Stimulated activated effector memory CD8-positive, alpha-beta T cell treated with anti-CD3 and anti-CD28 coated beads, Interleukin-12 subunit alpha, Interleukin-12 subunit beta, amount 100 ng/mL, for 72 hours (primary cell): ENCODE data around the gene TNFRSF13B.
A peak's percentile ranks its signal among the peaks of the same experiment; 100 is the strongest.
"Not testable (repeated sequence)": the region's sequence is repeated elsewhere in the genome, so short reads cannot be mapped to it uniquely, and the experiment has no call there.

Experiments
- ATAC-seq: fragments of 150-1000 bp; cut with Tn5 transposase; 2 replicates; pipeline ENCODE4 v1.10.0; 2021
- DNase-seq, 2 donors: peaks; one replicate each; pipeline ENCODE4 v3.0.0; 2021 to 2022; ENCODE audit warnings: low spot score in 2 of 2
- H3K27ac Mint-ChIP-seq: one replicate; pipeline ENCODE4 v1.8.0; 2022; ENCODE audit warnings: mild to moderate bottlenecking, mixed read lengths
- H3K36me3 Mint-ChIP-seq: one replicate; pipeline ENCODE4 v1.8.0; 2022; ENCODE audit warnings: mild to moderate bottlenecking, mixed read lengths
- H3K4me1 Mint-ChIP-seq: one replicate; pipeline ENCODE4 v1.8.0; 2022; ENCODE audit warnings: mixed read lengths
- H3K4me3 Mint-ChIP-seq: one replicate; pipeline ENCODE4 v1.8.0; 2022; ENCODE audit warnings: mild to moderate bottlenecking, mixed read lengths
- H3K9me3 Mint-ChIP-seq: one replicate; pipeline ENCODE4 v1.8.0; 2022; ENCODE audit warnings: mixed read lengths

TNFRSF13B gene

GRCh38 chr17:17011043-17011907 is 39.4 kb upstream of the TNFRSF13B start:
- not testable (repeated sequence) for DNase-seq, H3K9me3 Mint-ChIP-seq, H3K27ac Mint-ChIP-seq, H3K4me3 Mint-ChIP-seq, H3K36me3 Mint-ChIP-seq
- H3K4me1 Mint-ChIP-seq = peaks cover 14% of the 10 kb centered on the region
- peak; percentile 25 for ATAC-seq

- DNase-seq, H3K9me3 Mint-ChIP-seq, H3K27ac Mint-ChIP-seq, H3K4me1 Mint-ChIP-seq, H3K36me3 Mint-ChIP-seq, H3K4me3 Mint-ChIP-seq: not testable (repeated sequence)
- ATAC-seq = peak; percentile 52
Measured at GRCh38 chr17:17010545-17011034, 38.7 kb upstream of the TNFRSF13B start.

- H3K36me3 Mint-ChIP-seq, H3K4me1 Mint-ChIP-seq, H3K27ac Mint-ChIP-seq, H3K9me3 Mint-ChIP-seq, DNase-seq, H3K4me3 Mint-ChIP-seq, ATAC-seq: not testable (repeated sequence)
Measured at GRCh38 chr17:17009972-17010371, 38.1 kb upstream of the TNFRSF13B start.

- not testable (repeated sequence) for ATAC-seq, DNase-seq, H3K27ac Mint-ChIP-seq, H3K4me3 Mint-ChIP-seq, H3K4me1 Mint-ChIP-seq, H3K9me3 Mint-ChIP-seq, H3K36me3 Mint-ChIP-seq
Measured at GRCh38 chr17:17008621-17009397, 36.9 kb upstream of the TNFRSF13B start.

- not testable (repeated sequence) for DNase-seq, ATAC-seq, H3K27ac Mint-ChIP-seq, H3K4me3 Mint-ChIP-seq, H3K4me1 Mint-ChIP-seq, H3K36me3 Mint-ChIP-seq, H3K9me3 Mint-ChIP-seq
Measured at GRCh38 chr17:17007891-17008290, 36.0 kb upstream of the TNFRSF13B start.

GRCh38 chr17:17004997-17005614 is 33.2 kb upstream of the TNFRSF13B start:
- H3K9me3 Mint-ChIP-seq, ATAC-seq, DNase-seq: not testable (repeated sequence)

GRCh38 chr17:17004251-17004996 is 32.5 kb upstream of the TNFRSF13B start:
- H3K36me3 Mint-ChIP-seq = no peaks in the 10 kb centered on the region

More at GRCh38 chr17:17004997-17005614, 33.2 kb upstream of the TNFRSF13B start:
- H3K4me1 Mint-ChIP-seq, H3K36me3 Mint-ChIP-seq, H3K4me3 Mint-ChIP-seq, H3K27ac Mint-ChIP-seq: not testable (repeated sequence)

GRCh38 chr17:17002731-17003715 is 31.1 kb upstream of the TNFRSF13B start:
- not testable (repeated sequence) for H3K36me3 Mint-ChIP-seq, H3K27ac Mint-ChIP-seq, DNase-seq, H3K4me3 Mint-ChIP-seq, H3K4me1 Mint-ChIP-seq, ATAC-seq, H3K9me3 Mint-ChIP-seq

More at GRCh38 chr17:17004251-17004996, 32.5 kb upstream of the TNFRSF13B start:
- no peak overlapping the region for H3K4me3 Mint-ChIP-seq
- ATAC-seq (no peak), DNase-seq (no peak)
- H3K27ac Mint-ChIP-seq = no peak overlapping the region
- peaks cover 6% of the 10 kb centered on the region for H3K4me1 Mint-ChIP-seq
- no peaks in the 10 kb centered on the region for H3K9me3 Mint-ChIP-seq

- Mint-ChIP-seq H3K36me3 (no peaks in the 10 kb centered on the region), H3K27ac (no peak overlapping the region), H3K4me1 (peaks cover 6% of the 10 kb centered on the region), H3K9me3 (no peaks in the 10 kb centered on the region), H3K4me3 (no peak overlapping the region)
- DNase-seq = peak; percentile 79 to 86
- peak; percentile 89 for ATAC-seq
Measured at GRCh38 chr17:17001874-17002520, 30.1 kb upstream of the TNFRSF13B start.

- DNase-seq (no peak), ATAC-seq (no peak)
- no peaks in the 10 kb centered on the region for H3K36me3 Mint-ChIP-seq
- no peaks in the 10 kb centered on the region for H3K9me3 Mint-ChIP-seq
- H3K4me3 Mint-ChIP-seq = no peak overlapping the region
- H3K4me1 Mint-ChIP-seq = peaks cover 6% of the 10 kb centered on the region
- H3K27ac Mint-ChIP-seq = no peak overlapping the region
Measured at GRCh38 chr17:17001076-17001777, 29.3 kb upstream of the TNFRSF13B start.

- H3K4me1 Mint-ChIP-seq = peaks cover 6% of the 10 kb centered on the region
Measured at GRCh38 chr17:16999931-17000625, 28.2 kb upstream of the TNFRSF13B start.

GRCh38 chr17:16997514-16998429 is 25.9 kb upstream of the TNFRSF13B start:
- Mint-ChIP-seq H3K4me3 (no peak overlapping the region), H3K4me1 (peaks cover 6% of the 10 kb centered on the region), H3K9me3 (no peaks in the 10 kb centered on the region), H3K27ac (no peak overlapping the region), H3K36me3 (no peaks in the 10 kb centered on the region)
- ATAC-seq = no peak
- DNase-seq = peak in 1 of 2 donors; percentile 90

More at GRCh38 chr17:16999931-17000625, 28.2 kb upstream of the TNFRSF13B start:
- ATAC-seq (no peak), DNase-seq (no peak)
- Mint-ChIP-seq H3K4me3 (no peak overlapping the region), H3K36me3 (no peaks in the 10 kb centered on the region), H3K9me3 (no peaks in the 10 kb centered on the region), H3K27ac (no peak overlapping the region)
